K562 (cell line): ENCODE data around the gene MYO3B. TPM values are rescaled to one million over a fixed set of nuclear protein-coding genes. Genes with fewer than 3 reads are reported as not detected.

ENCODE experiments used
- ATAC-seq: fragments of 200-7000 bp; cut with Tn5 transposase; 3 replicates; pipeline ENCODE4 v1.9.1; 2020; ENCODE audit warnings: moderate library complexity
- BruUV-seq: library from RNA; stranded (reverse); fragments of 400-500 nt; replicated peaks from 2 replicates; lab custom pipeline; 2021; lab: Mats Ljungman, UMichigan
- CTCF ChIA-PET: fragments of 300-600 bp; formaldehyde crosslinking; extraction: SDS; loops from one replicate; lab custom pipeline; 2021; ENCODE audit warnings: low intra/inter-chr PET ratio; lab: Yijun Ruan, JAX
- POLR2A ChIA-PET: fragments of 300-600, 350-650 bp; sonication (Branson Sonifier 250); formaldehyde crosslinking; extraction: SDS; loops from one replicate; lab custom pipeline; 2021; ENCODE audit warnings: antibody characterized with exemption, inconsistent platforms; lab: Yijun Ruan, JAX
- DNase-seq, 4 experiments: peaks; one replicate each; pipeline versions ENCODE4 v3.0.0 to v3.0.0-alpha.2; 2011 to 2018; ENCODE audit warnings: low spot score in 3 of 4, mixed read lengths in 3 of 4; ENCODE audit errors: extremely low read depth in 1 of 4
- FAIRE-seq: peaks from 2 replicates; lab custom pipeline; 2011; peaks lifted over from hg19 to GRCh38; lab: Jason Lieb, UNC
- H2AFZ ChIP-seq: 2 replicates; pipeline ENCODE4 v1.6.0; 2011; ENCODE audit warnings: low read depth, low read length, control low read depth, inconsistent platforms
- H3K27ac ChIP-seq: fragments of 200-600 bp; 3 replicates; pipeline ENCODE4 v1.8.0; 2011; ENCODE audit warnings: low read depth, mild to moderate bottlenecking, control low read depth, inconsistent platforms, low read length, moderate library complexity, mixed read lengths; ENCODE audit errors: extremely low read depth
- H3K27me3 ChIP-seq, 2 experiments: fragments of 300-600 bp in 1 of 2; 2 replicates in 1 of 2; 3 replicates in 1 of 2; pipeline versions ENCODE4 v1.6.0 to v1.8.0; 2011; ENCODE audit warnings: inconsistent platforms in 2 of 2, low read length in 2 of 2, mild to moderate bottlenecking in 1 of 2, mixed read lengths in 1 of 2, moderate library complexity in 1 of 2; ENCODE audit not compliant: control insufficient read depth in 2 of 2, insufficient read depth in 2 of 2
- H3K36me3 ChIP-seq: fragments of 300-600 bp; 3 replicates; pipeline ENCODE4 v1.8.0; 2011; ENCODE audit warnings: mild to moderate bottlenecking, low read length, inconsistent platforms; ENCODE audit not compliant: control insufficient read depth, insufficient read depth
- H3K4me1 ChIP-seq, 2 experiments: fragments of 200-600 bp in 1 of 2; replicated peaks in 1 of 2; 2 replicates in 1 of 2; 3 replicates in 1 of 2; pipeline versions ENCODE4 v1.5.1 to v1.8.0; 2011; ENCODE audit warnings: inconsistent platforms in 2 of 2, low read length in 2 of 2, mild to moderate bottlenecking in 1 of 2, mixed read lengths in 1 of 2, moderate library complexity in 1 of 2; ENCODE audit not compliant: control insufficient read depth in 2 of 2, insufficient read depth in 2 of 2
- H3K4me2 ChIP-seq: 2 replicates; pipeline ENCODE4 v1.6.1; 2011; ENCODE audit warnings: low read length, control low read depth, inconsistent platforms, mixed read lengths; ENCODE audit not compliant: insufficient read depth
- H3K4me3 ChIP-seq: fragments of 200-600 bp; sonication (generic), shearing (Covaris generic); 2 replicates; pipeline ENCODE4 v1.5.1; 2016; ENCODE audit warnings: control low read depth, inconsistent platforms
- H3K79me2 ChIP-seq: fragments of 200-600 bp; 3 replicates; pipeline ENCODE4 v1.8.0; 2011; ENCODE audit warnings: low read length, inconsistent platforms; ENCODE audit not compliant: control insufficient read depth, insufficient read depth
- H3K9ac ChIP-seq, 2 experiments: 2 replicates each; pipeline versions ENCODE4 v1.6.0 to v1.6.1; 2011; ENCODE audit warnings: low read depth in 2 of 2, low read length in 2 of 2, control low read depth in 1 of 2, inconsistent platforms in 1 of 2, mild to moderate bottlenecking in 1 of 2, mixed read lengths in 1 of 2; ENCODE audit not compliant: insufficient read depth in 1 of 2
- H3K9me1 ChIP-seq: one replicate; pipeline ENCODE4 v1.6.0; 2011; ENCODE audit warnings: inconsistent platforms, mild to moderate bottlenecking, low read length, moderate library complexity; ENCODE audit not compliant: control insufficient read depth, insufficient read depth
- H3K9me3 ChIP-seq: replicated peaks from 2 replicates; pipeline ENCODE4 v1.5.1; 2011; ENCODE audit warnings: low read depth, low read length, inconsistent platforms; ENCODE audit not compliant: control insufficient read depth, insufficient read depth
- H4K20me1 ChIP-seq: replicated peaks from 2 replicates; pipeline ENCODE4 v1.6.1; 2011; ENCODE audit warnings: low read length, inconsistent platforms, mixed read lengths; ENCODE audit not compliant: control insufficient read depth, insufficient read depth
- C11orf30 ChIP-seq: fragments of 450-650 bp; IDR thresholded peaks from 2 replicates; pipeline ENCODE4 v1.6.1; 2016; ENCODE audit warnings: low read depth, mild to moderate bottlenecking
- ZNF316 ChIP-seq: fragments of 450-650 bp; IDR thresholded peaks from 2 replicates; pipeline ENCODE4 v1.6.1; 2016
- WGBS: fragments of 100-300 bp; shearing (Covaris generic); methylation state at CpG from one replicate; pipeline ENCODE4 v1.1.6; 2016; ENCODE audit warnings: low coverage, mixed read lengths; ENCODE audit not compliant: insufficient coverage; ENCODE audit errors: missing lambda C conversion rate; 5-methylcytosine and 5-hydroxymethylcytosine counted together
- in situ Hi-C: fragments of 300-500 bp; cut with MboI; formaldehyde crosslinking; loops from 4 replicates; pipeline ENCODE4 v1.15.0; 2018; ENCODE audit warnings: inconsistent platforms, mixed read lengths
- intact Hi-C: fragments of 100-400 bp; cut with micrococcal nuclease; formaldehyde crosslinking; loops from 2 replicates; pipeline ENCODE4 v1.14.2; 2022
- polyA plus RNA-seq, 8 experiments: library from polyadenylated mRNA; depleted of rRNA in 4 of 8; stranded (reverse) in 5 of 8; unstranded in 3 of 8; fragments of >200 nt; fragmentation: Nextera tagmentation in 2 of 8; fragmentation: Illumina TruSeq in 1 of 8; extraction: Ambion mirVana in 2 of 8; extraction: Trizol in 1 of 8; gene quantifications; 2 replicates each; pipeline versions ENCODE4 v1.2.1 to v1.2.3, GENCODE V29; 2011 to 2014; ENCODE audit warnings: inconsistent platforms in 1 of 8, missing spikeins in 1 of 8
- total RNA-seq, 7 experiments: library from RNA; depleted of rRNA in 6 of 7; stranded (reverse); fragments of >200 nt in 6 of 7; fragmentation: Illumina TruSeq in 2 of 7; extraction: Trizol in 2 of 7; gene quantifications; 2 replicates each; pipeline versions ENCODE4 v1.2.1 to v1.2.3, GENCODE V29; 2011 to 2021; ENCODE audit warnings: low replicate concordance in 1 of 7
- TF ChIP-seq, protein P1 (sequence below): fragments of 250-450 bp; sonication (Bioruptor Pico); IDR thresholded peaks from 2 replicates; pipeline ENCODE4 v1.8.0; 2022; ENCODE audit warnings: moderate library complexity, mild to moderate bottlenecking, inconsistent platforms

The MYO3B gene
- total and polyA plus RNA-seq, 9 of the 15 experiments (the other 6 are each of a cell fraction or from before 2014, with no cell fraction given): 2.7 to 6.5 (median 3.6) TPM

DNA sequence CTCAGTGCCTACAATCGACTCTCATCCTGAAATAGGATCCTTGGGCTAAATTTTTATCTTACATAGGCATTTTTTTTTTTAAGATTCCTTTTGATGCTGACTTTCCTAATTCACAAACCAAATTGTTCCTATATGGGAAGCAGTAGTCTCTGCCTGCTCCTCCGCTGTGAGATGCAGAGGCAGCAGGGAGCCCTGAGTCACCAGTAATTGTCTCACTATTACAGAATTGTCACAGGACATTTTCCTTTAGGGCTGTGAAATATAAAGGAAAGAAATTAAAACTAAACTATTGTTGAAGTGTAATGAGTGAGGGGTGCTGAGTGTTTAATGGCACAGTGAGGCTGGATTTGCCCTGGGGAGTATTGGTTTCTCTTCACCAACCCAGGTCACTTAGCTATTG, 63.8 kb downstream of the MYO3B start:
- no peaks in the 10 kb centered on the region for H3K9me1 ChIP-seq
- H3K27ac ChIP-seq: no peak overlapping the region
- no peaks in the 10 kb centered on the region for H3K27me3 ChIP-seq
- no peak overlapping the region for H3K4me3 ChIP-seq
- in situ Hi-C loops (no loop called here), intact Hi-C loops (no loop called here)
- ChIA-PET CTCF (no interaction called here), POLR2A (interaction anchor here (0.6 to 1.6 kb wide), 7 partner anchors 11 to 688 kb away, joined by 3 to 4 read pairs (median 3); no protein-coding TSS in a partner anchor)
- no peak for DNase-seq
- H3K9me3 ChIP-seq: no peaks in the 10 kb centered on the region
- no peaks in the 10 kb centered on the region for H3K79me2 ChIP-seq
- WGBS: 88% methylated on average over 2 of the region's 2 CpGs
- BruUV-seq: no TSS peak
- no peaks in the 10 kb centered on the region for H3K36me3 ChIP-seq
- no peak for ATAC-seq
- no peak overlapping the region for H3K4me2 ChIP-seq
- no peak overlapping the region for H3K9ac ChIP-seq
- no peak overlapping the region for H2AFZ ChIP-seq
- H4K20me1 ChIP-seq: no peaks in the 10 kb centered on the region
- FAIRE-seq: no peak
- 0 out of 2 replicates have a peak, but pooled peaks have one; percentile 4 for TF ChIP-seq C11orf30
- TF ChIP-seq ZNF316: peak; percentile 39; the same call in 1 of the 2 replicates
- TF ChIP-seq, protein P1, sequence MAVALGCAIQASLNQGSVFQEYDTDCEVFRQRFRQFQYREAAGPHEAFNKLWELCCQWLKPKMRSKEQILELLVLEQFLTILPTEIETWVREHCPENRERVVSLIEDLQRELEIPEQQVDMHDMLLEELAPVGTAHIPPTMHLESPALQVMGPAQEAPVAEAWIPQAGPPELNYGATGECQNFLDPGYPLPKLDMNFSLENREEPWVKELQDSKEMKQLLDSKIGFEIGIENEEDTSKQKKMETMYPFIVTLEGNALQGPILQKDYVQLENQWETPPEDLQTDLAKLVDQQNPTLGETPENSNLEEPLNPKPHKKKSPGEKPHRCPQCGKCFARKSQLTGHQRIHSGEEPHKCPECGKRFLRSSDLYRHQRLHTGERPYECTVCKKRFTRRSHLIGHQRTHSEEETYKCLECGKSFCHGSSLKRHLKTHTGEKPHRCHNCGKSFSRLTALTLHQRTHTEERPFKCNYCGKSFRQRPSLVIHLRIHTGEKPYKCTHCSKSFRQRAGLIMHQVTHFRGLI (CRISPR knock-in tag): no peak
- TF ChIP-seq, all 486 proteins: peak for 2
- H3K4me1 ChIP-seq: peaks cover 7 to 70% of the 10 kb centered on the region in 2 experiments; a peak in 4 of 5 replicates
